ENCODE measurements around the gene SLC39A2.

DNA sequence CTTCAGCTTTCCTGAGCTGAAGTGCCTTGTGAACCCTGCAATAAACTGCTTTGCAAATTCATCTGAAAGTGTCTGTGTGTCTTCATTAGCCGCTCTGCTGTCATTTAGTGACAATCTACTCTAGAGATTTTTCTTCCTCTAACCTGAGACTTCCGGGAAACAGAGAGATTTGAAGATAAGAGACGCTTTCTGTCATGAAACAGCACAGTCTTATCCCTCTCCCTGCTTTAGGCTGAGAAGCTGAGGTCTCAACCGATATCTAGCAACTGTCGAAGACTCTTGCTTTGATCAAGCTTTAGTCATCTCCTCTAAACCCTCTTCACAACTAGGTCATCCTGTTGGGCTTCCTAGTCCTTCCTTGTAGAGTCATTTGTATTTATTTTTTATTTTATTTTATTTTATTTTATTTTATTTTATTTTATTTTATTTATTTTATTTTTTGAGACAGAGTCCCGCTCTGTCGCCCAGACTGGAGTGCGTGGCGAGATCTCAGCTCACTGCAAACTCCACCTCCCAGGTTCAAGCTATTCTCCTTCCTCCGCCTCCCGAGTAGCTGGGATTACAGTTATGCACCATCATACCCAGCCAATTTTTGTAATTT is 42.6 kb upstream of the SLC39A2 start:
- TF ChIP-seq TAF1 (IDR thresholded peaks at IDR 0.05; ENCODE audit: borderline replicate concordance, low read depth, low read length) (no peak), POLR2AphosphoS5 (IDR thresholded peaks at IDR 0.05; ENCODE audit: low read depth, low read length) (no peak)
- TF ChIP-seq, protein P1, sequence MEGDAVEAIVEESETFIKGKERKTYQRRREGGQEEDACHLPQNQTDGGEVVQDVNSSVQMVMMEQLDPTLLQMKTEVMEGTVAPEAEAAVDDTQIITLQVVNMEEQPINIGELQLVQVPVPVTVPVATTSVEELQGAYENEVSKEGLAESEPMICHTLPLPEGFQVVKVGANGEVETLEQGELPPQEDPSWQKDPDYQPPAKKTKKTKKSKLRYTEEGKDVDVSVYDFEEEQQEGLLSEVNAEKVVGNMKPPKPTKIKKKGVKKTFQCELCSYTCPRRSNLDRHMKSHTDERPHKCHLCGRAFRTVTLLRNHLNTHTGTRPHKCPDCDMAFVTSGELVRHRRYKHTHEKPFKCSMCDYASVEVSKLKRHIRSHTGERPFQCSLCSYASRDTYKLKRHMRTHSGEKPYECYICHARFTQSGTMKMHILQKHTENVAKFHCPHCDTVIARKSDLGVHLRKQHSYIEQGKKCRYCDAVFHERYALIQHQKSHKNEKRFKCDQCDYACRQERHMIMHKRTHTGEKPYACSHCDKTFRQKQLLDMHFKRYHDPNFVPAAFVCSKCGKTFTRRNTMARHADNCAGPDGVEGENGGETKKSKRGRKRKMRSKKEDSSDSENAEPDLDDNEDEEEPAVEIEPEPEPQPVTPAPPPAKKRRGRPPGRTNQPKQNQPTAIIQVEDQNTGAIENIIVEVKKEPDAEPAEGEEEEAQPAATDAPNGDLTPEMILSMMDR (IDR thresholded peaks at IDR 0.05), result no peak

Measured in SK-N-SH (cell line).